Measurements from ENCODE around the gene LMAN2L. TPM values are rescaled to one million over a fixed set of nuclear protein-coding genes. Genes with fewer than 3 reads are reported as not detected.

LMAN2L gene
- polyA plus RNA-seq (ENCODE audit: insufficient read length), result 25.4 TPM

GRCh38 chr2:96739633-96740428, at the start of gene LMAN2L:
Gene LMAN2L (minus strand): TSS chr2:96740064. CDS start chr2:96740040, 24 bp downstream.
- DNase-seq (ENCODE audit: low read depth), result peak; percentile 95

GRCh38 chr2:96789245-96789617, 49.4 kb upstream of the LMAN2L start:
- no peak for DNase-seq (ENCODE audit: low read depth)

- DNase-seq (ENCODE audit: low read depth), result no peak
These were observed 48.8 kb upstream of the LMAN2L start for GRCh38 chr2:96788442-96789244.

- DNase-seq (ENCODE audit: low read depth), result no peak
These were observed 47.5 kb upstream of the LMAN2L start for GRCh38 chr2:96787411-96787810.

GRCh38 chr2:96783388-96783787, 43.5 kb upstream of the LMAN2L start:
- no peak for DNase-seq (ENCODE audit: low read depth)

GRCh38 chr2:96775160-96775559, 35.3 kb upstream of the LMAN2L start:
- no peak for DNase-seq (ENCODE audit: low read depth)

GRCh38 chr2:96773922-96774321, 34.1 kb upstream of the LMAN2L start:
- no peak for DNase-seq (ENCODE audit: low read depth)

- no peak for DNase-seq (ENCODE audit: low read depth)
These were observed 33.2 kb upstream of the LMAN2L start for GRCh38 chr2:96772903-96773671.

GRCh38 chr2:96771796-96772618, 32.1 kb upstream of the LMAN2L start:
- DNase-seq (ENCODE audit: low read depth), result no peak

GRCh38 chr2:96770442-96771202, 30.8 kb upstream of the LMAN2L start:
- DNase-seq (ENCODE audit: low read depth), result no peak

- no peak for DNase-seq (ENCODE audit: low read depth)
These were observed 29.9 kb upstream of the LMAN2L start for GRCh38 chr2:96769814-96770213.

GRCh38 chr2:96768083-96768561, 28.3 kb upstream of the LMAN2L start:
- no peak for DNase-seq (ENCODE audit: low read depth)

- no peak for DNase-seq (ENCODE audit: low read depth)
These were observed 27.4 kb upstream of the LMAN2L start for GRCh38 chr2:96767135-96767871.

GRCh38 chr2:96764253-96764637, 24.4 kb upstream of the LMAN2L start:
- DNase-seq (ENCODE audit: low read depth), result no peak

- DNase-seq (ENCODE audit: low read depth), result no peak
These were observed 23.8 kb upstream of the LMAN2L start for GRCh38 chr2:96763511-96764252.

GRCh38 chr2:96762529-96763311, 22.9 kb upstream of the LMAN2L start:
- DNase-seq (ENCODE audit: low read depth), result no peak

- DNase-seq (ENCODE audit: low read depth), result no peak
These were observed 21.3 kb upstream of the LMAN2L start for GRCh38 chr2:96760986-96761832.
